ENCODE results near the gene CWF19L1. TPM values are rescaled to one million over a fixed set of nuclear protein-coding genes. Genes with fewer than 3 reads are reported as not detected.

Gene CWF19L1
- total RNA-seq, 1 donor from 2014 or later = 53.3 TPM

DNA sequence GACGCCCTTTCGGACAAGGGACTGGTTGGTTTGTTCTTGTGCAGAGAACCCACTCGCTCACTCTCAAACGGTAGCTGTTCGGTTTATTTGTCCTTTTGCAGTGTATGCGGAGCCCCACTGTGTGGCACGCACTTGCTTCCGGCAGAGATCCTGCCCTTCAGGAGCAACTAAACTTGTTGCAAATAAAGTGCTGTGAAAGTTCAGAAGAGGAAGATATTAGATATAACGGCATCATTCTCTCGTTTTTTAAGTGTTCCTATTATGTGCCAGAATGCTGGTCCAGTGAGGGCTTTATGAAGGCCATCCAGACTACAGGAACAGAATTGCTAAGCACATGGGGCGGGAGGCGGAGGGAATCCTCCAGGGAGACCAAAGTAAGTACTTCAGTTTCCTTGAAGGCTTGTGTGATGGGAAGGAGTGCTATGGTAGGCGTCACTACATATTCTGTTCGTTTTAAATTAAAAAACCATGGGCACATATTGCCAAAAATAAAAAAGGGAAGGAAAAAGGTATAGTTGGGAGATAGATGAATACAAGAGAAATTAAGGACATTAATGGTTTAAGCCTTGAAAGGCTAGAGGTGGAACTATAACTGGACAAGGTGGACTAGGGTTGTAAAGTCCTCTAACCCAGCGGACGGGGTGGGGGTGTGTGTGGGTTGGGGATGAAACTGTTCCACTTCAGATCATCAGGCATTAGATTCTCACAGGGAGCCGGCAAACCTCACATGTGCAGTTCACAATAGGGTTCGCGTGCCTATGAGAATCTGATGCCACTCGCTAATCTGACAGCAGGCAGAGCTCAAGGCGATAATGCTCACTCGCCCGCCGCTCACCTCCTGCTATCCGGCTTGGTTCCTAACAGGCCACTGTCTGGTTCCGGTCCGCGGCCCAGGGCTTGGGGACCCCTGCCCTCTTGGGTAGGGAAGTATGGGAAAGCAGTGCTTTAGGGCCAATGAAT lies 80.9 kb downstream of the CWF19L1 start:
- CTCF ChIA-PET = no interaction called here

GRCh38 chr10:100185364-100186252 lies 81.8 kb downstream of the CWF19L1 start, which contains the start of gene ERLIN1:
Gene ERLIN1, minus strand, starts transcription at chr10:100186029. Its CDS starts 403 bp downstream, at chr10:100185626.
- intact Hi-C loops (cut with micrococcal nuclease) = loop anchor here (1.0 to 10.0 kb wide), 7 partner anchors 44 to 727 kb away; partner anchors contain the start of genes CHUK, COX15, CUTC and HIF1AN
- CTCF ChIA-PET = no interaction called here
- peaks cover 37% of the 10 kb centered on the region for H3K4me1 Mint-ChIP-seq
- peak within 1 kb of the TSS; percentile 92 for H3K27ac Mint-ChIP-seq
- no peaks in the 10 kb centered on the region for H3K9me3 Mint-ChIP-seq
- H3K4me3 Mint-ChIP-seq = peak within 1 kb of the TSS; percentile 98
- TF ChIP-seq, protein P1, sequence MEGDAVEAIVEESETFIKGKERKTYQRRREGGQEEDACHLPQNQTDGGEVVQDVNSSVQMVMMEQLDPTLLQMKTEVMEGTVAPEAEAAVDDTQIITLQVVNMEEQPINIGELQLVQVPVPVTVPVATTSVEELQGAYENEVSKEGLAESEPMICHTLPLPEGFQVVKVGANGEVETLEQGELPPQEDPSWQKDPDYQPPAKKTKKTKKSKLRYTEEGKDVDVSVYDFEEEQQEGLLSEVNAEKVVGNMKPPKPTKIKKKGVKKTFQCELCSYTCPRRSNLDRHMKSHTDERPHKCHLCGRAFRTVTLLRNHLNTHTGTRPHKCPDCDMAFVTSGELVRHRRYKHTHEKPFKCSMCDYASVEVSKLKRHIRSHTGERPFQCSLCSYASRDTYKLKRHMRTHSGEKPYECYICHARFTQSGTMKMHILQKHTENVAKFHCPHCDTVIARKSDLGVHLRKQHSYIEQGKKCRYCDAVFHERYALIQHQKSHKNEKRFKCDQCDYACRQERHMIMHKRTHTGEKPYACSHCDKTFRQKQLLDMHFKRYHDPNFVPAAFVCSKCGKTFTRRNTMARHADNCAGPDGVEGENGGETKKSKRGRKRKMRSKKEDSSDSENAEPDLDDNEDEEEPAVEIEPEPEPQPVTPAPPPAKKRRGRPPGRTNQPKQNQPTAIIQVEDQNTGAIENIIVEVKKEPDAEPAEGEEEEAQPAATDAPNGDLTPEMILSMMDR (IDR thresholded peaks at IDR 0.05) = no peak
- POLR2A ChIA-PET = no interaction called here
- peak; percentile 96 for DNase-seq
- peak; percentile 92 for ATAC-seq (ENCODE audit: low read depth)
- no peaks in the 10 kb centered on the region for H3K27me3 Mint-ChIP-seq
- H3K36me3 Mint-ChIP-seq (ENCODE audit: low read depth) = peaks cover 45% of the 10 kb centered on the region

More for the DNA sequence above, 80.9 kb downstream of the CWF19L1 start:
- H3K4me1 Mint-ChIP-seq = peaks cover 37% of the 10 kb centered on the region
- H3K27me3 Mint-ChIP-seq = no peaks in the 10 kb centered on the region
- peaks cover 52% of the 10 kb centered on the region for H3K36me3 Mint-ChIP-seq (ENCODE audit: low read depth)
- intact Hi-C loops (cut with micrococcal nuclease) = loop anchor here (1.0 to 10.0 kb wide), 6 partner anchors 43 to 726 kb away; partner anchors contain the start of genes CHUK, COX15, CUTC and HIF1AN
- peak; percentile 60 for ATAC-seq (ENCODE audit: low read depth)
- peak overlapping the region; percentile 92 for H3K27ac Mint-ChIP-seq
- no peaks in the 10 kb centered on the region for H3K9me3 Mint-ChIP-seq
- TF ChIP-seq, protein P1 (IDR thresholded peaks at IDR 0.05) = no peak
- peak overlapping the region; percentile 98 for H3K4me3 Mint-ChIP-seq
- POLR2A ChIA-PET = interaction anchor here (0.7 kb wide), 1 partner anchor 16 kb away, joined by 3 read pairs; no protein-coding TSS in a partner anchor
- peak; percentile 16 for DNase-seq

- H3K9me3 Mint-ChIP-seq = no peaks in the 10 kb centered on the region
- CTCF ChIA-PET = no interaction called here
- TF ChIP-seq, protein P1 (IDR thresholded peaks at IDR 0.05) = no peak
- peak overlapping the region; percentile 92 for H3K27ac Mint-ChIP-seq
- H3K27me3 Mint-ChIP-seq = no peaks in the 10 kb centered on the region
- DNase-seq (no peak), ATAC-seq (ENCODE audit: low read depth) (no peak)
- H3K4me3 Mint-ChIP-seq = peak overlapping the region; percentile 98
- intact Hi-C loops (cut with micrococcal nuclease) = loop anchor here (1.0 to 10.0 kb wide), 6 partner anchors 81 to 727 kb away; partner anchors contain the start of genes COX15, CUTC, HIF1AN and SLC25A28
- POLR2A ChIA-PET = interaction anchor here (0.6 kb wide), 1 partner anchor 162 kb away, joined by 3 read pairs; the partner anchor contains the start of gene SCD
- H3K4me1 Mint-ChIP-seq = peaks cover 39% of the 10 kb centered on the region
- H3K36me3 Mint-ChIP-seq (ENCODE audit: low read depth) = peaks cover 49% of the 10 kb centered on the region
These were observed 82.6 kb downstream of the CWF19L1 start for GRCh38 chr10:100184840-100185239.

DNA sequence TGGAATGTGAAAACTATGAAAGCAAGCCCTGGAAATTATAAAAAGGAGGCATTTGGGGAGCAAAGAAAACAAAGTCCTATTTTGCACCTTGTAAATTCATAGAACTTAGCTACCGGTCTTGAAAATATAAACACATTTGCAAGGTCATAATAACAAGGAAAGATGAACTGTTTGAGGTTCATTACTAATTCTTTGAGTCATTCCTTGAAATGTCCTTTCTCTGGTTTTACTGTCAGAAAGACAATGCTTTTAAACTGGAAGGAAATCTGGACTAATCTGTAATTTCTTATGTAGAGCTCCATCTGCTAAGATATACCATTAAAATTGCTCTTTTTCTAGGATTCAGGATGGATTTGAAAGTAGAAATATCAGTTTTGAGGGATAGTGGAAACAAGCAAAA lies 83.0 kb downstream of the CWF19L1 start:
- DNase-seq = no peak
- Mint-ChIP-seq H3K4me3 (peak overlapping the region; percentile 98), H3K9me3 (no peaks in the 10 kb centered on the region), H3K36me3 (ENCODE audit: low read depth) (peaks cover 48% of the 10 kb centered on the region), H3K4me1 (peaks cover 39% of the 10 kb centered on the region), H3K27me3 (no peaks in the 10 kb centered on the region), H3K27ac (peak overlapping the region; percentile 92)
- ChIA-PET CTCF (no interaction called here), POLR2A (interaction anchor here (0.6 kb wide), 1 partner anchor 163 kb away, joined by 3 read pairs; the partner anchor contains the start of gene SCD)
- TF ChIP-seq, protein P1 (IDR thresholded peaks at IDR 0.05) = no peak
- intact Hi-C loops (cut with micrococcal nuclease) = loop anchor here (10.0 kb wide), 1 partner anchor 170 kb away; no protein-coding TSS in a partner anchor
- no peak for ATAC-seq (ENCODE audit: low read depth)

Data from activated B cell treated with CpG ODN at 0.5 μM for 24 hours (primary cell).